SU-DHL-6 (cell line): ENCODE measurements around the gene CUX1.

Source experiments
- H2AFZ ChIP-seq: fragments of 200-600 bp; sonication (generic); 2 replicates; pipeline ENCODE4 v1.6.1; 2014; ENCODE audit warnings: low read depth, mild to moderate bottlenecking, moderate library complexity, mixed read lengths, antibody characterized with exemption, low read length; ENCODE audit not compliant: severe bottlenecking
- H3F3A ChIP-seq: fragments of 200-600 bp; shearing (Covaris generic); 2 replicates; pipeline ENCODE4 v1.6.0; 2016; ENCODE audit warnings: antibody characterized with exemption, mild to moderate bottlenecking; ENCODE audit not compliant: insufficient read depth
- H3K27ac ChIP-seq: fragments of 200-600 bp; sonication (generic); 2 replicates; pipeline ENCODE4 v1.5.1; 2016; ENCODE audit warnings: low read depth, mild to moderate bottlenecking, low read length, moderate library complexity, mixed read lengths
- H3K27me3 ChIP-seq: fragments of 200-600 bp; sonication (generic), shearing (Covaris generic); 2 replicates; pipeline ENCODE4 v1.6.0; 2014; ENCODE audit warnings: mild to moderate bottlenecking, low read length
- H3K36me3 ChIP-seq: fragments of 200-600 bp; sonication (generic); 2 replicates; pipeline ENCODE4 v1.6.1; 2014; ENCODE audit warnings: mild to moderate bottlenecking, low read length, mixed read lengths
- H3K4me2 ChIP-seq: fragments of 300-600, 200-600 bp; shearing (Covaris generic), sonication (generic); 2 replicates; pipeline ENCODE4 v1.6.0; 2014; ENCODE audit warnings: low read length, low read depth, mild to moderate bottlenecking; ENCODE audit not compliant: poor library complexity, severe bottlenecking
- H3K4me3 ChIP-seq: fragments of 200-600 bp; sonication (generic); 2 replicates; pipeline ENCODE4 v1.5.1; 2014; ENCODE audit warnings: antibody characterized with exemption, low read length, mild to moderate bottlenecking, mixed read lengths; ENCODE audit not compliant: insufficient read depth, poor library complexity, severe bottlenecking
- H3K79me2 ChIP-seq: fragments of 200-600 bp; sonication (generic); 2 replicates; pipeline ENCODE4 v1.6.1; 2014; ENCODE audit warnings: mild to moderate bottlenecking, low read length, moderate library complexity; ENCODE audit not compliant: insufficient read depth
- H3K9ac ChIP-seq: fragments of 200-600 bp; sonication (generic); 2 replicates; pipeline ENCODE4 v1.7.0; 2014; ENCODE audit warnings: mild to moderate bottlenecking, low read length
- H3K9me2 ChIP-seq: fragments of 200-600 bp; sonication (generic); replicated peaks from 2 replicates; pipeline ENCODE4 v1.6.1; 2014; ENCODE audit warnings: low read length; ENCODE audit not compliant: insufficient read depth
- H3K9me3 ChIP-seq: fragments of 200-600 bp; sonication (generic); 2 replicates; pipeline ENCODE4 v1.6.1; 2014; ENCODE audit warnings: low read length, mixed read lengths; ENCODE audit not compliant: insufficient read depth
- H4K20me1 ChIP-seq: fragments of 200-600 bp; sonication (generic); 2 replicates; pipeline ENCODE4 v1.6.1; 2014; ENCODE audit warnings: low read depth, mild to moderate bottlenecking, antibody characterized with exemption, low read length, moderate library complexity, mixed read lengths
- EZH2phosphoT487 ChIP-seq: fragments of 200-600 bp; sonication (generic), shearing (Covaris generic); conservative IDR thresholded peaks from 2 replicates; pipeline ENCODE4 v1.6.1; 2018; ENCODE audit warnings: mild to moderate bottlenecking, antibody characterized with exemption, low read length, moderate library complexity, mixed read lengths
- TF ChIP-seq, protein P1 (sequence below): fragments of 200-600 bp; sonication (generic); IDR thresholded peaks from one replicate; pipeline ENCODE4 v1.5.1; 2017; ENCODE audit warnings: antibody characterized with exemption, mild to moderate bottlenecking, low read length, moderate library complexity; ENCODE audit not compliant: insufficient read depth, poor library complexity, severe bottlenecking

The CUX1 gene

DNA sequence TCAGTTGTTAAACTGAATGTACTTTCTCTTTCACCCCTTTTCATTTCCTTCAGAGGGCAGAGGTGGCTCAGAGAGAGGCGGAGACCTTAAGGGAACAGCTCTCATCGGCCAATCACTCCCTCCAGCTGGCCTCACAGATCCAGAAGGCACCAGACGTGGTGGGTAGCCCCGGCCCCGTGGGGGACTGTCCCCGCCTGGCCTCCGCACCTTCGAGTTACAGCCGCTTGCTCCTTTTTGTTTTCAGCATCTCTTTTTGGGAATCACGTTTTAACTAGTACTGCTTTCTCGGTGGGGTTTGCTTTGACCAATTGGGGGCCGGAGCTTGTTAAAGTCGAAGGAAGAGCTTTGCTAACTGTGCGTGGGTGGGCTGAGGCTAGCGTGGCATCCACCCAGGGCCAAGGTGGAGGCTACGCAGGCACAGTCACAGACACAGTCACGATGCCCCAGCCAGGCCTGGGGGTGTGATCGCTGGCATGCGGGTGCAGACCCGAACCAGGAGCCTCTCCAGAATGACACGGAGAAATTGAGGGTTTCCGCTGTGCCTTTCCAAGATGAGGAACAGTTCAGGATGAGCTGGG is 353.1 kb downstream of the CUX1 start:
- Histone ChIP-seq H3F3A (peaks cover 7% of the 10 kb centered on the region; the same call in 1 of the 2 replicates), H3K4me3 (no peak overlapping the region), H3K36me3 (peaks cover 30% of the 10 kb centered on the region), H3K79me2 (no peaks in the 10 kb centered on the region), H3K27me3 (no peaks in the 10 kb centered on the region), H3K9me3 (no peaks in the 10 kb centered on the region), H3K27ac (no peak overlapping the region), H3K4me2 (no peak overlapping the region), H3K9ac (no peak overlapping the region), H4K20me1 (no peaks in the 10 kb centered on the region), H2AFZ (no peak overlapping the region), H3K9me2 (no peaks in the 10 kb centered on the region)
- no peak for TF ChIP-seq EZH2phosphoT487
- TF ChIP-seq, protein P1, sequence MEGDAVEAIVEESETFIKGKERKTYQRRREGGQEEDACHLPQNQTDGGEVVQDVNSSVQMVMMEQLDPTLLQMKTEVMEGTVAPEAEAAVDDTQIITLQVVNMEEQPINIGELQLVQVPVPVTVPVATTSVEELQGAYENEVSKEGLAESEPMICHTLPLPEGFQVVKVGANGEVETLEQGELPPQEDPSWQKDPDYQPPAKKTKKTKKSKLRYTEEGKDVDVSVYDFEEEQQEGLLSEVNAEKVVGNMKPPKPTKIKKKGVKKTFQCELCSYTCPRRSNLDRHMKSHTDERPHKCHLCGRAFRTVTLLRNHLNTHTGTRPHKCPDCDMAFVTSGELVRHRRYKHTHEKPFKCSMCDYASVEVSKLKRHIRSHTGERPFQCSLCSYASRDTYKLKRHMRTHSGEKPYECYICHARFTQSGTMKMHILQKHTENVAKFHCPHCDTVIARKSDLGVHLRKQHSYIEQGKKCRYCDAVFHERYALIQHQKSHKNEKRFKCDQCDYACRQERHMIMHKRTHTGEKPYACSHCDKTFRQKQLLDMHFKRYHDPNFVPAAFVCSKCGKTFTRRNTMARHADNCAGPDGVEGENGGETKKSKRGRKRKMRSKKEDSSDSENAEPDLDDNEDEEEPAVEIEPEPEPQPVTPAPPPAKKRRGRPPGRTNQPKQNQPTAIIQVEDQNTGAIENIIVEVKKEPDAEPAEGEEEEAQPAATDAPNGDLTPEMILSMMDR, result no peak

GRCh38 chr7:102173669-102174068 is 356.2 kb downstream of the CUX1 start:
- Histone ChIP-seq H3K27me3 (no peaks in the 10 kb centered on the region), H3K9me3 (no peaks in the 10 kb centered on the region), H3K9ac (no peak overlapping the region), H3K4me3 (no peak overlapping the region), H2AFZ (no peak overlapping the region), H3K4me2 (no peak overlapping the region), H3K27ac (no peak overlapping the region), H3K36me3 (peaks cover 30% of the 10 kb centered on the region), H4K20me1 (no peaks in the 10 kb centered on the region), H3K79me2 (no peaks in the 10 kb centered on the region), H3F3A (peaks cover 11% of the 10 kb centered on the region; the same call in 1 of the 2 replicates), H3K9me2 (no peaks in the 10 kb centered on the region)
- TF ChIP-seq, protein P1, result no peak
- no peak for TF ChIP-seq EZH2phosphoT487

DNA sequence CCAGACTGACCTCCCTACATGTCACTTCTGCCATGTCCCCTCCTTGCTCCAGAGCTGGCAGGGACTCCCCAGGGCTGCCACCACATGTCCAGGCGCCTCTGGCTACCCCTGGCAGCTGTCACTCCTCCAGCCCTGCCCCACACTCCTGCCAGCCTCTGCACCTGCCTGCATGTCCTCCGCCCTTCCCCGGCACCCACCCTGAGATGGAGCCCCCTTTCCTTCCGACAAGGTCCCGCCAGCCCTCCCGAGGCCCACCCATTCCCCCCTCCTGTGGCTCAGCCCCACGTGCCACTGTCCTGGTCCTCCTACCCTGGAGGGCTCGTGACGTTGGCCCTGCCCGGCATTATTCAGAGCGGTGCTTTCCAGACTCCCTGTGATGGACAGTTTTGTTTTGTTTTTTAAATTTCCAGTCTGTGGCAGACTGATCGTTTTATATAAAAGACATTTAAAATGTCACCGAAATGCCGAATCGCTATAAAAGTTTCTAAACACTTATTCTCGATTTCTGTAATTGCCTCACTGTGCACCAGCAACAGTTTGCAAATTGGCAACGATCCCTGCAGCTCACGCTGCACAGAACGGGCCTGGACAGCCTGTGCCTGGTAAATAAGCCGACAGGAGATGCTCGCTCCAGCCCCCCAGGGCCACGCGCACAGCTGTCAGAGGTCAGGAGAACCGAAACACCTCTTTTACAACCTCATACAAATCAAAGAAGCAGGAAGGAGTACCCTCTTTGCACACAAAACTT is 358.2 kb downstream of the CUX1 start:
- H3K4me2 ChIP-seq, result no peak overlapping the region
- no peak overlapping the region for H3K9ac ChIP-seq
- TF ChIP-seq, protein P1, result no peak
- no peak for TF ChIP-seq EZH2phosphoT487
- no peak overlapping the region for H3K4me3 ChIP-seq
- no peak overlapping the region for H3K27ac ChIP-seq
- H2AFZ ChIP-seq, result no peak overlapping the region
- peaks cover 27% of the 10 kb centered on the region; the same call in 1 of the 2 replicates for H3K36me3 ChIP-seq
- H3F3A ChIP-seq, result 0 out of 2 replicates have a peak, but pooled peaks cover 7% of the 10 kb centered on the region
- H3K9me3 ChIP-seq, result no peaks in the 10 kb centered on the region
- no peaks in the 10 kb centered on the region for H3K9me2 ChIP-seq
- no peaks in the 10 kb centered on the region for H3K27me3 ChIP-seq
- no peaks in the 10 kb centered on the region for H4K20me1 ChIP-seq
- H3K79me2 ChIP-seq, result no peaks in the 10 kb centered on the region
